ENCODE data around the gene LHPP. TPM values are rescaled to one million over a fixed set of nuclear protein-coding genes. Genes with fewer than 3 reads are reported as not detected.

LHPP gene
- total RNA-seq, 1 donor from 2014 or later: 8.4 TPM

GRCh38 chr10:124601431-124602120 is 140.0 kb downstream of the LHPP start:
- Mint-ChIP-seq H3K27ac (no peak overlapping the region), H3K36me3 (ENCODE audit: low read depth) (no peaks in the 10 kb centered on the region), H3K27me3 (ENCODE audit: low read depth) (no peaks in the 10 kb centered on the region), H3K9me3 (no peaks in the 10 kb centered on the region), H3K4me3 (ENCODE audit: low read depth) (no peak overlapping the region), H3K4me1 (ENCODE audit: low read depth) (no peaks in the 10 kb centered on the region)
- DNase-seq (ENCODE audit: low spot score): no peak
- intact Hi-C loops (cut with micrococcal nuclease): no loop called here

- DNase-seq (ENCODE audit: low spot score): no peak
- intact Hi-C loops (cut with micrococcal nuclease): no loop called here
- H3K36me3 Mint-ChIP-seq (ENCODE audit: low read depth): no peaks in the 10 kb centered on the region
- no peak overlapping the region for H3K4me3 Mint-ChIP-seq (ENCODE audit: low read depth)
- no peaks in the 10 kb centered on the region for H3K4me1 Mint-ChIP-seq (ENCODE audit: low read depth)
- no peak overlapping the region for H3K27ac Mint-ChIP-seq
- H3K27me3 Mint-ChIP-seq (ENCODE audit: low read depth): no peaks in the 10 kb centered on the region
- H3K9me3 Mint-ChIP-seq: no peaks in the 10 kb centered on the region
These were observed 140.5 kb downstream of the LHPP start for GRCh38 chr10:124602121-124602561.

- H3K27ac Mint-ChIP-seq: no peak overlapping the region
- H3K9me3 Mint-ChIP-seq: no peaks in the 10 kb centered on the region
- no peaks in the 10 kb centered on the region for H3K4me1 Mint-ChIP-seq (ENCODE audit: low read depth)
- no peak for DNase-seq (ENCODE audit: low spot score)
- H3K4me3 Mint-ChIP-seq (ENCODE audit: low read depth): no peak overlapping the region
- intact Hi-C loops (cut with micrococcal nuclease): no loop called here
- H3K27me3 Mint-ChIP-seq (ENCODE audit: low read depth): no peaks in the 10 kb centered on the region
- H3K36me3 Mint-ChIP-seq (ENCODE audit: low read depth): no peaks in the 10 kb centered on the region
These were observed 141.2 kb downstream of the LHPP start for GRCh38 chr10:124602646-124603365.

- intact Hi-C loops (cut with micrococcal nuclease): no loop called here
- H3K4me3 Mint-ChIP-seq (ENCODE audit: low read depth): no peak overlapping the region
- H3K27me3 Mint-ChIP-seq (ENCODE audit: low read depth): no peaks in the 10 kb centered on the region
- no peaks in the 10 kb centered on the region for H3K4me1 Mint-ChIP-seq (ENCODE audit: low read depth)
- H3K9me3 Mint-ChIP-seq: no peaks in the 10 kb centered on the region
- no peak overlapping the region for H3K27ac Mint-ChIP-seq
- DNase-seq (ENCODE audit: low spot score): no peak
- no peaks in the 10 kb centered on the region for H3K36me3 Mint-ChIP-seq (ENCODE audit: low read depth)
These were observed 142.0 kb downstream of the LHPP start for GRCh38 chr10:124603376-124604213.

GRCh38 chr10:124604214-124605000 is 142.8 kb downstream of the LHPP start:
- no peak overlapping the region for H3K4me3 Mint-ChIP-seq (ENCODE audit: low read depth)
- intact Hi-C loops (cut with micrococcal nuclease): no loop called here
- H3K4me1 Mint-ChIP-seq (ENCODE audit: low read depth): no peaks in the 10 kb centered on the region
- no peaks in the 10 kb centered on the region for H3K36me3 Mint-ChIP-seq (ENCODE audit: low read depth)
- no peak overlapping the region for H3K27ac Mint-ChIP-seq
- H3K27me3 Mint-ChIP-seq (ENCODE audit: low read depth): peaks cover 1% of the 10 kb centered on the region
- no peaks in the 10 kb centered on the region for H3K9me3 Mint-ChIP-seq
- DNase-seq (ENCODE audit: low spot score): no peak

- Mint-ChIP-seq H3K9me3 (no peaks in the 10 kb centered on the region), H3K4me1 (ENCODE audit: low read depth) (no peaks in the 10 kb centered on the region)
- intact Hi-C loops (cut with micrococcal nuclease): no loop called here
These were observed 143.4 kb downstream of the LHPP start for GRCh38 chr10:124605001-124605370.

GRCh38 chr10:124605481-124605855 is 143.8 kb downstream of the LHPP start:
- Mint-ChIP-seq H3K9me3 (no peaks in the 10 kb centered on the region), H3K36me3 (ENCODE audit: low read depth) (no peaks in the 10 kb centered on the region), H3K27ac (no peak overlapping the region), H3K27me3 (ENCODE audit: low read depth) (peaks cover 7% of the 10 kb centered on the region), H3K4me3 (ENCODE audit: low read depth) (no peak overlapping the region), H3K4me1 (ENCODE audit: low read depth) (no peaks in the 10 kb centered on the region)
- intact Hi-C loops (cut with micrococcal nuclease): no loop called here
- no peak for DNase-seq (ENCODE audit: low spot score)

More at GRCh38 chr10:124605001-124605370, 143.4 kb downstream of the LHPP start:
- DNase-seq (ENCODE audit: low spot score): no peak
- Mint-ChIP-seq H3K4me3 (ENCODE audit: low read depth) (no peak overlapping the region), H3K27me3 (ENCODE audit: low read depth) (peaks cover 7% of the 10 kb centered on the region), H3K27ac (no peak overlapping the region), H3K36me3 (ENCODE audit: low read depth) (no peaks in the 10 kb centered on the region)

- Mint-ChIP-seq H3K4me3 (ENCODE audit: low read depth) (no peak overlapping the region), H3K27ac (no peak overlapping the region), H3K36me3 (ENCODE audit: low read depth) (no peaks in the 10 kb centered on the region), H3K27me3 (ENCODE audit: low read depth) (peaks cover 7% of the 10 kb centered on the region), H3K9me3 (no peaks in the 10 kb centered on the region), H3K4me1 (ENCODE audit: low read depth) (no peaks in the 10 kb centered on the region)
- no peak for DNase-seq (ENCODE audit: low spot score)
- intact Hi-C loops (cut with micrococcal nuclease): no loop called here
These were observed 144.5 kb downstream of the LHPP start for GRCh38 chr10:124605856-124606812.

- H3K4me3 Mint-ChIP-seq (ENCODE audit: low read depth): no peak overlapping the region
- H3K27me3 Mint-ChIP-seq (ENCODE audit: low read depth): peaks cover 7% of the 10 kb centered on the region
- no peak overlapping the region for H3K27ac Mint-ChIP-seq
- DNase-seq (ENCODE audit: low spot score): no peak
- peaks cover 2% of the 10 kb centered on the region for H3K4me1 Mint-ChIP-seq (ENCODE audit: low read depth)
- H3K9me3 Mint-ChIP-seq: no peaks in the 10 kb centered on the region
- no peaks in the 10 kb centered on the region for H3K36me3 Mint-ChIP-seq (ENCODE audit: low read depth)
- intact Hi-C loops (cut with micrococcal nuclease): no loop called here
These were observed 145.2 kb downstream of the LHPP start for GRCh38 chr10:124606822-124607221.

- intact Hi-C loops (cut with micrococcal nuclease): no loop called here
- Mint-ChIP-seq H3K27me3 (ENCODE audit: low read depth) (peaks cover 9% of the 10 kb centered on the region), H3K4me1 (ENCODE audit: low read depth) (peaks cover 9% of the 10 kb centered on the region), H3K36me3 (ENCODE audit: low read depth) (no peaks in the 10 kb centered on the region), H3K27ac (no peak overlapping the region), H3K9me3 (no peaks in the 10 kb centered on the region), H3K4me3 (ENCODE audit: low read depth) (no peak overlapping the region)
- DNase-seq (ENCODE audit: low spot score): no peak
These were observed 146.1 kb downstream of the LHPP start for GRCh38 chr10:124607693-124608092.

- H3K4me3 Mint-ChIP-seq (ENCODE audit: low read depth): no peak overlapping the region
- no peaks in the 10 kb centered on the region for H3K36me3 Mint-ChIP-seq (ENCODE audit: low read depth)
- no peak for DNase-seq (ENCODE audit: low spot score)
- H3K4me1 Mint-ChIP-seq (ENCODE audit: low read depth): peaks cover 9% of the 10 kb centered on the region
- no peak overlapping the region for H3K27ac Mint-ChIP-seq
- intact Hi-C loops (cut with micrococcal nuclease): no loop called here
- H3K27me3 Mint-ChIP-seq (ENCODE audit: low read depth): peaks cover 9% of the 10 kb centered on the region
- H3K9me3 Mint-ChIP-seq: no peaks in the 10 kb centered on the region
These were observed 146.6 kb downstream of the LHPP start for GRCh38 chr10:124608093-124608721.
